NCI-H748 (cell line): ENCODE results near the gene S100A8.
"Not testable (repeated sequence)": the region's sequence is repeated elsewhere in the genome, so short reads cannot be mapped to it uniquely, and the experiment has no call there.

ENCODE experiments used
- DNase-seq: peaks from one replicate; lab custom pipeline; 2025; ENCODE audit not compliant: unreplicated experiment; lab: John Stamatoyannopoulos, UW

The S100A8 gene

GRCh38 chr1:153349363-153350320, 41.2 kb downstream of the S100A8 start:
- no peak for DNase-seq

GRCh38 chr1:153348511-153349362, 42.1 kb downstream of the S100A8 start, which contains the start of gene PGLYRP4:
TSS of gene PGLYRP4 (minus strand) at chr1:153348841. CDS start at chr1:153347932, 909 bp downstream.
- DNase-seq: no peak

- DNase-seq: peak; percentile 35
These were observed 43.0 kb downstream of the S100A8 start for GRCh38 chr1:153347856-153348255.

- not testable (repeated sequence) for DNase-seq
These were observed 43.8 kb downstream of the S100A8 start for GRCh38 chr1:153347049-153347448.

- no peak for DNase-seq
These were observed 44.7 kb downstream of the S100A8 start for GRCh38 chr1:153346077-153346723.

- peak; percentile 17 for DNase-seq
These were observed 45.4 kb downstream of the S100A8 start for GRCh38 chr1:153345187-153346076.

GRCh38 chr1:153344718-153345025, 46.2 kb downstream of the S100A8 start:
- no peak for DNase-seq

- DNase-seq: no peak
These were observed 46.8 kb downstream of the S100A8 start for GRCh38 chr1:153343811-153344717.

GRCh38 chr1:153343040-153343681, 47.7 kb downstream of the S100A8 start:
- DNase-seq: no peak

- DNase-seq: no peak
These were observed 48.7 kb downstream of the S100A8 start for GRCh38 chr1:153342178-153342577.

- DNase-seq: no peak
These were observed 49.4 kb downstream of the S100A8 start for GRCh38 chr1:153341431-153341934.

- no peak for DNase-seq
These were observed 50.5 kb downstream of the S100A8 start for GRCh38 chr1:153340356-153340755.
